Fibroblast of the aortic adventitia (primary cell): ENCODE results near the gene TM7SF2. TPM values are rescaled to one million over a fixed set of nuclear protein-coding genes. Genes with fewer than 3 reads are reported as not detected.

Experiments
- DNase-seq: peaks from one replicate; pipeline ENCODE4 v3.0.0-alpha.2; 2010; ENCODE audit warnings: low read depth
- H3K4me3 ChIP-seq: 2 replicates; pipeline ENCODE4 v1.5.1; 2011; ENCODE audit warnings: low read depth, mild to moderate bottlenecking, control low read depth, low read length, moderate library complexity
- total RNA-seq: library from RNA; depleted of rRNA; stranded (reverse); fragments of >200 nt; gene quantifications from 2 replicates; pipeline ENCODE4 v1.2.3, GENCODE V29; 2012; ENCODE audit warnings: low replicate concordance
- TF ChIP-seq, protein P1 (sequence below): IDR thresholded peaks from 2 replicates; pipeline ENCODE4 v1.5.1; 2011; ENCODE audit warnings: mild to moderate bottlenecking, low read length, control low read depth, inconsistent platforms; ENCODE audit not compliant: insufficient read depth

TM7SF2 gene
- total RNA-seq, result 9.2 and 10.0 TPM in 2 replicates

GRCh38 chr11:65111744-65112545 is at the start of gene TM7SF2:
TM7SF2 (plus strand) TSS chr11:65111872; CDS start chr11:65112016, 144 bp downstream.
- DNase-seq, result peak; percentile 81
- peak within 1 kb of the TSS; percentile 66 for H3K4me3 ChIP-seq
- TF ChIP-seq, protein P1, sequence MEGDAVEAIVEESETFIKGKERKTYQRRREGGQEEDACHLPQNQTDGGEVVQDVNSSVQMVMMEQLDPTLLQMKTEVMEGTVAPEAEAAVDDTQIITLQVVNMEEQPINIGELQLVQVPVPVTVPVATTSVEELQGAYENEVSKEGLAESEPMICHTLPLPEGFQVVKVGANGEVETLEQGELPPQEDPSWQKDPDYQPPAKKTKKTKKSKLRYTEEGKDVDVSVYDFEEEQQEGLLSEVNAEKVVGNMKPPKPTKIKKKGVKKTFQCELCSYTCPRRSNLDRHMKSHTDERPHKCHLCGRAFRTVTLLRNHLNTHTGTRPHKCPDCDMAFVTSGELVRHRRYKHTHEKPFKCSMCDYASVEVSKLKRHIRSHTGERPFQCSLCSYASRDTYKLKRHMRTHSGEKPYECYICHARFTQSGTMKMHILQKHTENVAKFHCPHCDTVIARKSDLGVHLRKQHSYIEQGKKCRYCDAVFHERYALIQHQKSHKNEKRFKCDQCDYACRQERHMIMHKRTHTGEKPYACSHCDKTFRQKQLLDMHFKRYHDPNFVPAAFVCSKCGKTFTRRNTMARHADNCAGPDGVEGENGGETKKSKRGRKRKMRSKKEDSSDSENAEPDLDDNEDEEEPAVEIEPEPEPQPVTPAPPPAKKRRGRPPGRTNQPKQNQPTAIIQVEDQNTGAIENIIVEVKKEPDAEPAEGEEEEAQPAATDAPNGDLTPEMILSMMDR, result no peak

GRCh38 chr11:65063532-65063931 is 48.1 kb upstream of the TM7SF2 start:
- H3K4me3 ChIP-seq, result no peak overlapping the region
- TF ChIP-seq, protein P1, result no peak
- no peak for DNase-seq

- no peak overlapping the region for H3K4me3 ChIP-seq
- no peak for DNase-seq
- TF ChIP-seq, protein P1, result no peak
Measured at GRCh38 chr11:65064847-65065240, 46.8 kb upstream of the TM7SF2 start.

DNA sequence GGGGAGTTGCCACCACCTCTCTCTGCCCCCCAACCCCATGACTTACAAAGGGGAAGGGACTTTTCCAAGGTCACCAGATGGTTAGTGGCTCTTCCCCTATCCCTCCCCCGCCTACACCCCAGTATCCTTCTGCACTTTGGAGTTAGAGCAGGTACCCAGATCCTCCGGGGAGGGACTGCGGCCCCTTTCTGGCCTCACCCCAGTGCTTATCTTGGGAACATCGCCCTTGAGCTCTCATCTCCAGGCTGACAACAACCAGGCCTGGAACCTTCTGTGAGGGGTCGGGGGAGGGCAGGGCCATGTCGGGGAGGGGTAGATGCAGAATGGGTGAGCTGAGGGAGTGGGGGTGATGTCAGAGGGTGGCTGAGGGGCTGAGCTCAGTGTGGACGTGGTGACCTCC is 45.8 kb upstream of the TM7SF2 start:
- no peak for DNase-seq
- TF ChIP-seq, protein P1, result no peak
- H3K4me3 ChIP-seq, result no peak overlapping the region

- H3K4me3 ChIP-seq, result no peak overlapping the region
- TF ChIP-seq, protein P1, result no peak
- DNase-seq, result no peak
Measured at GRCh38 chr11:65066315-65066714, 45.4 kb upstream of the TM7SF2 start.

DNA sequence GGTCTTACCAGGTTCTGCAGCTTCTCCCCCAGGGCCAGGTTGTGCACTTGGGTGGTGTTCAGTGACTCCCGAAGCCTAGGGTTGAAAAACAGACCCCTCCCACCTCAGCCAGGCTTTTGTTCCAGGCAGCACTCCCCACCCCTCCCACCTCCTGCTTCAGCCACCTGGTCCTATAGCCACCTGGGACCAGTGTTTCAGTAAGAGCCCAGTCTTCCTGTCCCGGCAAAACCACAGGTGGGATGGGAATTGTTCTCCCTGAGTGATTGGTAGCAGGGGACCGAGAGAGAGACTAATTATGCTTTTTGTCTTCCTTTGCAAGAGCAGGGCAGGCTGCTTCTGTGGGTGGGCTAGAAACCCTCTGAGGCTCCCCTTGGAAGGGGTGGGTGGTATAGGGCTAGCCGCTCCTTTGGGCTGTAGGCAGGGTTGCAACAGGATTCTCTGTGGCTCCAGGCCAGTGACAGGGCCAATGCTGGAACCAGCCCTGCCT is 44.8 kb upstream of the TM7SF2 start:
- no peak overlapping the region for H3K4me3 ChIP-seq
- no peak for DNase-seq
- TF ChIP-seq, protein P1, result no peak
